WTC11 (cell line): ENCODE results near the gene WNT3A.

Experiments used
- ETV6 ChIP-seq: sonication (generic); formaldehyde crosslinking; IDR thresholded peaks from 2 replicates; pipeline ENCODE4 v1.8.1; 2022; ENCODE audit warnings: mild to moderate bottlenecking, missing genetic modification reagents
- PREB ChIP-seq: sonication (generic); formaldehyde crosslinking; IDR thresholded peaks from 2 replicates; pipeline ENCODE4 v1.8.1; 2022; ENCODE audit warnings: mild to moderate bottlenecking, missing genetic modification reagents, moderate library complexity, borderline replicate concordance
- TF ChIP-seq, protein P1 (sequence below): sonication (generic); formaldehyde crosslinking; IDR thresholded peaks from 2 replicates; pipeline ENCODE4 v1.8.1; 2022; ENCODE audit warnings: low read depth, missing genetic modification reagents, borderline replicate concordance

DNA sequence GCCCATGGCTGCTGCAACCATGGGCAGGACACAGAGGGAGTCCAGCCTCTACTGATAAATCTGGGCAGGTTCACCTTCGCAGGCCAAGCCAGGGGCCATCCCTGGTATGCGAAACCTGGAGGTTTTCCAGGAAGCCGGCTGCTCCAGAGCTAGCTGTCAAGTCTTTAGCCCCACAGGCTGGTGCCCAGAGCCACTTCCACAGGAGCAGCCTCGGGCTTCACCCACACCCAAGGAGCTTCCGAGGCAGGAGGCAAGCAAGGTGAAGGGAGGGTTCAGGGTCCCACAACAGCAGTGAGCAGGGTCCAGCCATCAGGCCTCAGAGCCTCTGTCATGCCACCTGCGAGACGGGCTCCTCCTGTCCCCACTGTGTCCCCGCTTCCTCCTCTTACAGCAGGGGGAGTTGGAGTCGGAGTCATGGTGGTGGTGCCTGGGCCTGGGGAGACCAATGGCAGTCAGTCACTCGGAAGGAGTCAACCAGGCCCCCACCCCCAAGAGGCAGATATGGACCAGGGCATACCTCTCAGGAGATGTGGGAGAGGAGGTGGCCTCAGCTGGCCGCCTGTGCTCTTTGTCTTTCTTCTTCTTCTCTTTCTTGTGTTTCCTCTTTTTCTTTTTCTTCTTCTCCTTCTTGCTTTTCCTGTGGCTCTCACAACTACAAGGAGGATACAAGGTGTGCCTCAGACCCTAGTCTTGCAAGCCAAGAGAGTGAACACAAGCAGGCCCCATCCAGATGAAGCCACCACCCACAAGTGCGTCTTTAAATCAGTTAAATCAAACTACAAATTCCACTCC is 94.2 kb downstream of the WNT3A start:
- TF ChIP-seq ETV6 (no peak), PREB (CRISPR knock-in tag) (no peak)
- TF ChIP-seq, protein P1, sequence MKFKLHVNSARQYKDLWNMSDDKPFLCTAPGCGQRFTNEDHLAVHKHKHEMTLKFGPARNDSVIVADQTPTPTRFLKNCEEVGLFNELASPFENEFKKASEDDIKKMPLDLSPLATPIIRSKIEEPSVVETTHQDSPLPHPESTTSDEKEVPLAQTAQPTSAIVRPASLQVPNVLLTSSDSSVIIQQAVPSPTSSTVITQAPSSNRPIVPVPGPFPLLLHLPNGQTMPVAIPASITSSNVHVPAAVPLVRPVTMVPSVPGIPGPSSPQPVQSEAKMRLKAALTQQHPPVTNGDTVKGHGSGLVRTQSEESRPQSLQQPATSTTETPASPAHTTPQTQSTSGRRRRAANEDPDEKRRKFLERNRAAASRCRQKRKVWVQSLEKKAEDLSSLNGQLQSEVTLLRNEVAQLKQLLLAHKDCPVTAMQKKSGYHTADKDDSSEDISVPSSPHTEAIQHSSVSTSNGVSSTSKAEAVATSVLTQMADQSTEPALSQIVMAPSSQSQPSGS (CRISPR knock-in tag) = no peak
